Fibroblast of gingiva (primary cell): ENCODE results near the gene MVK.

Experiments
- DNase-seq: peaks from one replicate; pipeline ENCODE4 v3.0.0-alpha.2; 2011; ENCODE audit warnings: low read depth

The MVK gene

GRCh38 chr12:109567296-109567695 is 6.3 kb upstream of the MVK start:
- no peak for DNase-seq

GRCh38 chr12:109567967-109568366 is 5.6 kb upstream of the MVK start:
- DNase-seq: no peak

- no peak for DNase-seq
Observed at GRCh38 chr12:109568486-109568885, 5.1 kb upstream of the MVK start.

GRCh38 chr12:109571773-109572505 is 1.7 kb upstream of the MVK start:
- DNase-seq: no peak

GRCh38 chr12:109572506-109572845 is 1.1 kb upstream of the MVK start:
- no peak for DNase-seq

- no peak for DNase-seq
Observed at GRCh38 chr12:109573914-109574244, 285 bp downstream of the MVK start.

GRCh38 chr12:109575683-109576082 is 2.1 kb downstream of the MVK start:
- no peak for DNase-seq

GRCh38 chr12:109577311-109577710 is 3.7 kb downstream of the MVK start:
- DNase-seq: no peak

- DNase-seq: no peak
Observed at GRCh38 chr12:109578330-109578927, 4.8 kb downstream of the MVK start.

GRCh38 chr12:109579639-109580038 is 6.0 kb downstream of the MVK start:
- DNase-seq: no peak

- no peak for DNase-seq
Observed at GRCh38 chr12:109580272-109580671, 6.7 kb downstream of the MVK start.

GRCh38 chr12:109580684-109581333 is 7.2 kb downstream of the MVK start:
- no peak for DNase-seq

GRCh38 chr12:109581334-109581691 is 7.7 kb downstream of the MVK start:
- no peak for DNase-seq

GRCh38 chr12:109581856-109582255 is 8.3 kb downstream of the MVK start:
- peak; percentile 20 for DNase-seq

- DNase-seq: no peak
Observed at GRCh38 chr12:109582636-109583035, 9.0 kb downstream of the MVK start.

- no peak for DNase-seq
Observed at GRCh38 chr12:109583733-109584132, 10.1 kb downstream of the MVK start.

- DNase-seq: no peak
Observed at GRCh38 chr12:109586385-109587296, 13.0 kb downstream of the MVK start.

GRCh38 chr12:109587921-109588320 is 14.3 kb downstream of the MVK start:
- DNase-seq: no peak

- no peak for DNase-seq
Observed at GRCh38 chr12:109588461-109589239, 15.1 kb downstream of the MVK start.

GRCh38 chr12:109589240-109589590 is 15.6 kb downstream of the MVK start:
- DNase-seq: no peak

- DNase-seq: no peak
Observed at GRCh38 chr12:109589691-109590245, 16.2 kb downstream of the MVK start.

GRCh38 chr12:109590566-109590965 is 17.0 kb downstream of the MVK start:
- no peak for DNase-seq
